ENCODE data around the gene VPS13A. TPM values are rescaled to one million over a fixed set of nuclear protein-coding genes. Genes with fewer than 3 reads are reported as not detected.

Gene VPS13A
- total and polyA plus RNA-seq, 2 of the 13 experiments (the other 11 are each of a cell fraction or from before 2014, with no cell fraction given): 20.4 to 20.7 TPM

- H3K9me3 ChIP-seq (ENCODE audit: low read length): no peaks in the 10 kb centered on the region
- in situ Hi-C loops (cut with HindIII; ENCODE audit: extremely low pct_ligation_motif_present, low pct_unique_long_range_greater_than_20kb): loop anchor here (25.0 kb wide), 1 partner anchor 643 kb away; no protein-coding TSS in a partner anchor
- no peak overlapping the region for H3K27ac ChIP-seq (ENCODE audit: extremely low read length, insufficient read depth, low read length)
- no peaks in the 10 kb centered on the region for H4K20me1 ChIP-seq (ENCODE audit: insufficient read depth, low read length)
- intact Hi-C loops (cut with micrococcal nuclease; ENCODE audit: unreplicated experiment): no loop called here
- H3K36me3 ChIP-seq (replicated peaks in 1 of 2; ENCODE audit: control insufficient read depth in 1 of 2, insufficient read depth in 2 of 2, low read length in 2 of 2): no peaks in the 10 kb centered on the region
- no peak overlapping the region for H3K4me3 ChIP-seq (replicated peaks in 1 of 3; ENCODE audit: insufficient read depth in 1 of 3, low read depth in 2 of 3, low read length in 3 of 3)
- BruUV-seq (replicated peaks): no TSS peak
- no peaks in the 10 kb centered on the region; a peak in 1 of 5 replicates for H3K27me3 ChIP-seq (ENCODE audit: control insufficient read depth in 1 of 2, insufficient read depth in 2 of 2, low read length in 2 of 2)
- no peak overlapping the region for H3K9ac ChIP-seq (ENCODE audit: insufficient read depth, low read depth, low read length)
- H3K4me1 ChIP-seq (ENCODE audit: insufficient read depth, low read length): peaks cover 7% of the 10 kb centered on the region
- H3K79me2 ChIP-seq (ENCODE audit: insufficient read depth, low read length): no peaks in the 10 kb centered on the region
- FAIRE-seq: no peak
- WGBS (ENCODE audit: low lambda C conversion rate): 12% methylated on average over 5 of the region's 5 CpGs
- ATAC-seq: no peak
- TF ChIP-seq NFE2L1 (CRISPR knock-in tag; IDR thresholded peaks at IDR 0.05; ENCODE audit: borderline replicate concordance) (no peak), ATF6 (CRISPR knock-in tag; conservative IDR thresholded peaks at IDR 0.05) (no peak), ZNF619 (CRISPR knock-in tag; IDR thresholded peaks at IDR 0.05) (no peak), SMAD9 (CRISPR knock-in tag; IDR thresholded peaks at IDR 0.05) (no peak), RFX3 (CRISPR knock-in tag; IDR thresholded peaks at IDR 0.05) (no peak), ZNF34 (CRISPR knock-in tag; IDR thresholded peaks at IDR 0.05; ENCODE audit: borderline replicate concordance) (no peak), NBN (conservative IDR thresholded peaks at IDR 0.05) (no peak), ZNF687 (CRISPR knock-in tag; IDR thresholded peaks at IDR 0.05) (no peak), KLF13 (CRISPR knock-in tag; IDR thresholded peaks at IDR 0.05) (no peak), BCL6 (CRISPR knock-in tag; IDR thresholded peaks at IDR 0.05) (no peak), ATF2 (CRISPR knock-in tag; IDR thresholded peaks at IDR 0.05) (no peak), ZNF446 (CRISPR knock-in tag; IDR thresholded peaks at IDR 0.05) (no peak), THAP8 (CRISPR knock-in tag; IDR thresholded peaks at IDR 0.05; ENCODE audit: borderline replicate concordance) (no peak)
- ChIA-PET CTCF (ENCODE audit: low intra/inter-chr PET ratio, low total read pairs) (no interaction called here), POLR2A (no interaction called here)
- no peak overlapping the region for H3K4me2 ChIP-seq (ENCODE audit: low read depth, low read length)
- no peak for DNase-seq (ENCODE audit: low spot score)
- H2AFZ ChIP-seq (ENCODE audit: low read length): no peak overlapping the region
Measured at GRCh38 chr9:77469515-77470231, 292.3 kb downstream of the VPS13A start.

All from HepG2 (cell line).